Vagina (tissue), 2 donors: ENCODE data around the gene SURF2.
A peak's percentile ranks its signal among the peaks of the same experiment; 100 is the strongest.

Source experiments
- POLR2A ChIP-seq, 2 donors: fragments of 450-650 bp; IDR thresholded peaks; one replicate each; pipeline ENCODE4 v1.6.1; 2017; ENCODE audit warnings: antibody characterized with exemption in 2 of 2, mild to moderate bottlenecking in 2 of 2, moderate library complexity in 2 of 2
- TF ChIP-seq, protein P1 (sequence below), 3 experiments: fragments of 450-650 bp in 2 of 3; fragments of 200-600 bp in 1 of 3; sonication (generic) in 1 of 3; IDR thresholded peaks; one replicate each; pipeline ENCODE4 v1.5.1; 2017 to 2019; ENCODE audit warnings: antibody characterized with exemption in 3 of 3, mild to moderate bottlenecking in 2 of 3, moderate library complexity in 2 of 3

DNA sequence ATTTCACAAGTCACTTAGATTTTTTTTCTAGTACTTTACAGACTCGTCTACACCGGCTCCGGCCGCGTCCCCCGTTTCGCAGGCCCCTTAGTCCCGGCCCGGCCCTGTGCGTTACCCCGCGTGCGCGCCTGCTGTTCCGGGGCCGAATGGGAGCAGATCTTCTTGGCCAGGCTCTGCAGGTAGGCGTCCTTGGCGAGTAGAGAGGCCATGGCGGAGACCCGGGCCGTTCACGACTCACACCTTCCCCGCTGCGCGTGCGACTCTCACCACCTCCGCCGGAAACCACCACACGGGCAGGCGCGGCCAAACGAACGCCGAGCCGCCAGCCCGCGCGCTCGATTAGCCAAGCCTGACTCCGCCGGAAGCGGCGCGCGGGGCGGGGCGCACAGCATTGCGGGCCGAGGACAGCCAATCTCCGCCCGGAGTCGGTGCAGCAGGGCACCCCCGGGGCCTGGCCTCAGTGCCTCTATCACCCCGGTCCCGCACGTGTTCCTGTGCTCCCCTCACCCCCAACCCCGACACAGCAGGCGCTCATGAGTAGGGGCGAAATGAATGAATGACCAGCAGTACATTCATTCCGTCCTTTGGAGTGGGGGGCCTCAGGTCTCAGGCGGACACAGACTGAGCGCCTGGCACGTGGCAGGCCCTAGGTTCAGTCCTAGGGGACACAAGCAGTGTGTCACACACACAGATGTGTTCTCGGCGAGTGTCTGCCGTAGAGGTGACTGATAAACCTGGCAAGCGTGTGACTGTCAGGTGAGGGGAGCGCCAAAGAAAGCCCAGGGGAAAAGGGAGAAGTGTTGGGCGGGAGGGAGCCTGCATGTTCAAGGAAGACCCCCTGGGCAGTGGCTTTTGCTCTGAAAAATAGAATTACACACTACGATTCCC is 20.2 kb upstream of the SURF2 start, which contains the start of gene SURF6:
- TF ChIP-seq POLR2A (IDR thresholded peaks at IDR 0.05) = peak in 1 of 2 donors; percentile 20
- TF ChIP-seq, protein P1, sequence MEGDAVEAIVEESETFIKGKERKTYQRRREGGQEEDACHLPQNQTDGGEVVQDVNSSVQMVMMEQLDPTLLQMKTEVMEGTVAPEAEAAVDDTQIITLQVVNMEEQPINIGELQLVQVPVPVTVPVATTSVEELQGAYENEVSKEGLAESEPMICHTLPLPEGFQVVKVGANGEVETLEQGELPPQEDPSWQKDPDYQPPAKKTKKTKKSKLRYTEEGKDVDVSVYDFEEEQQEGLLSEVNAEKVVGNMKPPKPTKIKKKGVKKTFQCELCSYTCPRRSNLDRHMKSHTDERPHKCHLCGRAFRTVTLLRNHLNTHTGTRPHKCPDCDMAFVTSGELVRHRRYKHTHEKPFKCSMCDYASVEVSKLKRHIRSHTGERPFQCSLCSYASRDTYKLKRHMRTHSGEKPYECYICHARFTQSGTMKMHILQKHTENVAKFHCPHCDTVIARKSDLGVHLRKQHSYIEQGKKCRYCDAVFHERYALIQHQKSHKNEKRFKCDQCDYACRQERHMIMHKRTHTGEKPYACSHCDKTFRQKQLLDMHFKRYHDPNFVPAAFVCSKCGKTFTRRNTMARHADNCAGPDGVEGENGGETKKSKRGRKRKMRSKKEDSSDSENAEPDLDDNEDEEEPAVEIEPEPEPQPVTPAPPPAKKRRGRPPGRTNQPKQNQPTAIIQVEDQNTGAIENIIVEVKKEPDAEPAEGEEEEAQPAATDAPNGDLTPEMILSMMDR (IDR thresholded peaks at IDR 0.05) = no peak
